GM20431 (cell line): ENCODE measurements around the gene GLS.
"Not testable (repeated sequence)": the region's sequence is repeated elsewhere in the genome, so short reads cannot be mapped to it uniquely, and the experiment has no call there.

Experiments
- in situ Hi-C: fragments of 300-500 bp; cut with MseI, MboI; formaldehyde crosslinking; loops from one replicate; pipeline ENCODE4 v1.15.0; 2020; ENCODE audit warnings: low sequenced_read_pairs; ENCODE audit not compliant: unreplicated experiment

The GLS gene

GRCh38 chr2:190984595-190984994 is 104.0 kb downstream of the GLS start:
- in situ Hi-C loops: no loop called here

- in situ Hi-C loops: no loop called here
These were observed 105.8 kb downstream of the GLS start for GRCh38 chr2:190986221-190986953.

GRCh38 chr2:190987116-190987515 is 106.5 kb downstream of the GLS start:
- in situ Hi-C loops: no loop called here

- in situ Hi-C loops: no loop called here
These were observed 107.3 kb downstream of the GLS start for GRCh38 chr2:190987938-190988337.

DNA sequence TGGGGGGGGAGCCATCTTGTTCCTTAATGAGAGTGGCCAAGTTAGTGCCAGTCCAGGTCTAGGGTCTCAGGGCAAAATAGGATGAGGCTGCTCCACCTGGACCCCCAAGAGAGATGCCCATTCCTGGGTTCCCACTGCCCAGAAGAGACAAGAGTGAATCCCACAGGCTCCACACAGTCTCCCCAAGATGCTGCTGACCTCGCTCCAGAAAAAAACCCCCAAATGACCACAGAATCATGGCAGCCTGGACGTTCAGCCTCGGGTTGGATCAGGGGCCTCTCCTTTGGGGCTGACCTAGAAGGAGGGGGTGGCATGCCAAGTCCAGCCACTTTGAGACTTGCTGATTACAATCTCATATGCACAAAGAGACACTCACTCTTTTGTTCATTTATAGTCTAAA is 108.3 kb downstream of the GLS start:
- in situ Hi-C loops: no loop called here

- in situ Hi-C loops: no loop called here
These were observed 109.5 kb downstream of the GLS start for GRCh38 chr2:190990132-190990531.

DNA sequence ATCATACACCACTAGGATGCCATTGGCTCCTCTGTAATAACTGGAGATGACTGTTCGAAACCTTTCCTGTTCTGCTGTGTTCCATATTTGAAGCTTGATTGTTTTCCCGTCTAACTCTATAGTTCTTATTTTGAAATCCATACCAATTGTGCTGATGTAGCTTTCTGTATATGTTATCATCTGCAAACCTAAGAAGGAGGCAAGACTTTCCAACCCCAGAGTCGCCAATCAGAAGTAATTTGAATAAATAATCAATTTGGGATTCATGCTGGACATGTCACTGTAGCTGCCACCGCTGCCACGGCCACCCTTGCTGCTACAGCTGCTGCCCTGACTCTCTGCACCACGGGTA is 112.6 kb downstream of the GLS start:
- in situ Hi-C loops: no loop called here

GRCh38 chr2:190994148-190994547 is 113.5 kb downstream of the GLS start:
- in situ Hi-C loops: no loop called here

GRCh38 chr2:190995315-190995714 is 114.7 kb downstream of the GLS start:
- in situ Hi-C loops: not testable (repeated sequence)

DNA sequence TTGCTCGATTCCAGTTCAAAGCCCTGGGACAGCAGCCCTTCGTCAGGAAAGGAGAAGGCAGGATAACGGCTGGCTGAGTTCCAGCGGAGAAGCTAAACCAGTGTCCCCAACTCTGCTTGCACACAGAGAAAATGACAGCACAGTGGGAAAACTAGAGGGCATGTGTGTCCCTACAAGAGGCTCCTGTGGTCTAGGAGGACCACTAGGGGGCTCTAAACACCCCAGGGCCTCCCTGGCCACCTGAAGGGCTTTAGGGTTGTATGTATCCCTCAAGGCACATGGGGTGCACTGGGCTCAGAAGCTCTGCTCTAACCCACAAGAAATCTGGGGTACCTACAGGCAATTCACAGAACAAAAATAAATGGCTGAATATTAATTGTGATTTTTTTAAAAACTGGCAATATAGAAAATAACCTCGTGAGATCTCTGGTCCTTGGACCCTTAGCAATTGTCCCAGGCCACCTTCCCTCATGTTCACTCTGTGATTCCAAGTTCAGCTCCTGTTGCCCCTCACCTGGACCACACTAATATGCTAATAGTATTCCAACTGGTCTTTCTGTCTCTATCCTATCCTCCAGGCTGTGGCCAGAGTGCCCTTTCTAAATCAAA is 115.8 kb downstream of the GLS start:
- in situ Hi-C loops: no loop called here

- in situ Hi-C loops: no loop called here
These were observed 116.3 kb downstream of the GLS start for GRCh38 chr2:190996947-190997346.

DNA sequence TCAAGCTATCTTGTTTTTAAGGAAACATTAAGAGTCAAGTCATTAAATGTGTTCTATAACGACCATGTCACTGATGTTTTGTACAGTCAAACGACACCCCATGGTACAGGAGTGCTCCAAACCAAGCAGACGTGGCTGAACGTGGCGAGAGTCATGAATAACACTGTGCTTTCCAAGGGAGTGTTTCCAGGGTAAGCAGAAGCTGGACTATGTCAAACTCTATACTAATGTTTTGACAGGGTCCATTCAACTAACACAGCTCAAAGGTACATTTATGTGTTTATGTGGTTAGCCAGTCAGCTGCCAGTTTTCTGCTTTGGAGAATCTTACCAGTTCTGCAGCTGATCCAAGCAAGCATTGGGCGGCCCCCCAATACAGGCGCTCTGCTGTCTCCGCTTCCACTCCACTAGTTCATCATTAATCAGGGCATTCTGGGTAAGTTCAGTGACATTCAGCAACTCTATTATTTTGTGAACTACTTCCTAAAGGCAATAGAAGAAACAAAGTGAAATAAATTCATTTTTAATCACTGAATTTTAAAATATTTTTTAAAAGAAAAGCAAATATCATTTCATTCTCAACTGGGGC is 117.0 kb downstream of the GLS start:
- in situ Hi-C loops: no loop called here

DNA sequence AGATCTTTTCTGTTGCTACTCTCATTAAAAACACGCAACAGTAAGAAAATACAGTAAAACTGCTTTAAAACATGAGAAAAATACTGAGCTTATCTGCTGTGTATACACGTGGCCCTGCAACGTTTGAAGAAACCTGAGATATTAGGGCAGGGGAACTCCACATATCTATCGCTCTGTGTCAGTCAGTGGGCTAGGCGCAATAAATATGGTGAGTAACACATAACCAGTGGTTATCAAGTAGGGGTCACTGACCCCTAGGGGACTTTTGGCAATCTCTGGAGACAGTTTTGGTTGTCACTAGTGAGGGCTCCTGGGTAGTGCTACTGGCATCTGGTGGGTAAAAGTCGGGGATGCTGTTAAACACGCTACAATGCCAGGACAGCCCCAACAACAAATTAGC is 118.4 kb downstream of the GLS start:
- in situ Hi-C loops: no loop called here

DNA sequence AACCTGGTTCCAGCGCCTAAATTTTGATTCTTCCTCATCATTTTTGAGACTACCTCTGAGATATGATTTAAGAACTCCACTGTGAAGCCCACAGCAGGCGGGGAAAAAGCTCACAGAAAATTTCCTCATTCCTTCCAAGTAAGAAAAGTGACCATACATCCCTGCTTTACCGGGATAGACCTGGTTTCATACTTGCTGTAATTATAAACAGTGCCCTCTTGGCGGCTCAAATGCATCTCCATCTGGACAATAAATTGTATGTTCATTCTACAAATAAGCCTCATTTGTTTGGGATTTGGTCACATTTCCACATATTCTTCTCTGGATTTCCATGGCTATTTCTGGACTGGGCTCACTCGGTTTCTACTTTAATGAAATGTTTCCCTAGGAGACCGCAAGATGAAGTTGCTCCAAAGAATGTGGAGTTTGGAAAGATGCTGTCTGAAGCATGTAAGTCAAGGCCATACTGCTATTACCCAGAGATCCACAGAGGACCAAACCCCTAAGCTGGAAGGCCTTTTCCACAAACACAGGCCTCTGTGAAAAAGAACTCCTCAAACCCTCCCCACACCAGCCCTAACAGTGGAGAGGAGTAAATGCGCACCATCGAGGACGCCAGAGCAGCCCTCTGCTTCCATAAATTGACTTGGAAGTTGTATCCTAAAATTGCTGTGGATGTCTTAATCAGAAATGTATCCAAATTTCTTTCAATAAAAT is 119.5 kb downstream of the GLS start:
- in situ Hi-C loops: no loop called here

DNA sequence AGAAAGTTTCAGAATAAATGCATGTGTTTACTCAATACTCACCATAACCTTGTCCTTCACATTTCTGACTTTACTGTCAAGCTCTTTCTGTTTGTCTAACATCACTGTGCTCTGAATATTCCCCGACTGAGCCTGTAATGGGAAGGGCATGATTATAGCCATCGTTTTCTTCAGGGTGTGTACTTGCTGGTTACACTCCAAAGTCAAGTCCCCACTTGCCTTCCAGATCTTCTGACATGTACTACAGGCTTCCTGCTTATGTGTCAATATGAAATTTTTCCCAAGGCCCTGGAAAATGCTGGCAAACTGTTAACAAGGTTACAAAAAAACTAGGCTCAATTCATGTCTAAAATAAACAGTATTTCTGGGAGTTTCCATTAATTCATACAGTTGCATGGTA is 120.4 kb downstream of the GLS start:
- in situ Hi-C loops: no loop called here

DNA sequence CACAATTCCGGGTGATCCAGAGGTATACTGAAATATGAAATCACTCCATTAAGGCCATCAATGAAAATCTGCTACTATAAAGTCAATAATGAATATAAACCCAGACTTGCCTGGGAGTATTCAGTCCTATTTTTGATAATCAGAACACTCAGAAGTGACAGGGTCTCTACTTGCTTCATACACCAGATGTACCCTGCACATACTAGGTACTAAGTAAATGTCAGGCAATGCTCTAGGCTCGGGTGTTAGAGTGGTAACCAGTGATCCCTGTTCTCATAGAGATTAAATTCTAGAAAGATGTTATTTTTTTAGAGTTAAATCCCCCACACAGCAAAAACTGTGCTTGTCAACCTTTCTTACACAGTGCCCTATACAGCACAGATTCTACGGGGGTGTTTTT is 121.0 kb downstream of the GLS start:
- in situ Hi-C loops: no loop called here

GRCh38 chr2:191003405-191004309 is 123.0 kb downstream of the GLS start:
- in situ Hi-C loops: no loop called here

DNA sequence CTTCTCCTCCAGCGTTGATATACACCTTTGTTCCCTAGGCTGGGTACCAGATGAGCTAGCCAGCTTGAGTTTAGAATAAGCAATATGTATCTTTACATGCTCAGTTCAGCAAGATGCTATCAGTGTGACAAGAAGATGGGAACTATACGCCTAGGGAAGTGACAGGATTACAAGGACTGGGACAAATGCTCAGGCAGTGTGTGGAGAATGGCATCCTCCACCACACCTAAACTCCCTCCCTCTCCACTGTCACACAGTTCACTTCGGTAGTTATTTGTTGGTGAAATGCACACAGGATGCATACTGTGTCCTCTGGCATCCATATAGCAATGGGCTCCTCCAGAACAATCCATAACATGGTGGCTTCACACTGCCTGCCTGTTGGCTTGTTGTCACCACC is 125.7 kb downstream of the GLS start:
- in situ Hi-C loops: no loop called here

DNA sequence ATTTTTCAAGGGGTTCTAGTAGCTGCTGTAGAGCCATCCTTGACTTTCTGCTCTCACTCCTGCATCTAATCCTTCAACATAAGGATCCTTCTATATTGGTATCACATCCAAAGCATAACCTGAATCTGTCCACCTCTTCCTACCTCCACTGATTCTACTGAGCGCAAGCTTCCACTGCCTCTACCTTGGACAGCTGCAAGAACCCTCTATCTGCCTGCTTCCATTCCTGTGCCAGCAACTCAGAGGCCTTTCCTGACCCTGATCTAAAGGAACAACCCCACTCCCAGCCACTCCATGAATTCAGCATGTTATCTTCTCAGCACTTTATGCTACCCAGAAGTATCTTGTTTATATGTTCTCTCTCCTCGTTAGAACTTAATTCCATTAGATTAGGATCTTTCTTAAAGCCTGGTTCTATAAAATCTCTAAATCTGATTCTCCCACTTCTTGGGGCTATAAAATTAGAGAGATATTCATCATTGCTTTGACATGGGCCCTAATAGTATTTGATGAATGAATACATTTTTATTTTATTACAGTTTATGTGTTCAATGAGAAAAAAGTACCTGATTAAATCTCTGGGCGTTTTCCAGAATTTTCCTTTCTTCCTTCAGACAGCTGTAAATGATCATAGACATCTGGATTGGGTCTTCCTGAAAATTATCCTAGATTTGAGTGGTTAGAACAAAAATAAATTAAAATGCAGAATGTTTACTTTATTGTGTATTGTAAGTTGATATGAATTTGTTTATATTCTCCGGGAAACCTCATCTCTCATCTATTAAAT is 126.6 kb downstream of the GLS start:
- in situ Hi-C loops: no loop called here
